K562 (cell line): Measurements from ENCODE around the gene GP1BB. TPM values are rescaled to one million over a fixed set of nuclear protein-coding genes. Genes with fewer than 3 reads are reported as not detected.
A peak's percentile ranks its signal among the peaks of the same experiment; 100 is the strongest.

Experiments
- HDAC6 ChIP-seq: IDR thresholded peaks from 2 replicates; pipeline ENCODE4 v1.6.1; 2012; ENCODE audit warnings: low read depth, mild to moderate bottlenecking, control low read depth, inconsistent platforms, low read length, moderate library complexity
- polyA plus RNA-seq, 8 experiments: library from polyadenylated mRNA; depleted of rRNA in 4 of 8; stranded (reverse) in 5 of 8; unstranded in 3 of 8; fragments of >200 nt; fragmentation: Nextera tagmentation in 2 of 8; fragmentation: Illumina TruSeq in 1 of 8; extraction: Ambion mirVana in 2 of 8; extraction: Trizol in 1 of 8; gene quantifications; 2 replicates each; pipeline versions ENCODE4 v1.2.1 to v1.2.3, GENCODE V29; 2011 to 2014; ENCODE audit warnings: inconsistent platforms in 1 of 8, missing spikeins in 1 of 8
- total RNA-seq, 7 experiments: library from RNA; depleted of rRNA in 6 of 7; stranded (reverse); fragments of >200 nt in 6 of 7; fragmentation: Illumina TruSeq in 2 of 7; extraction: Trizol in 2 of 7; gene quantifications; 2 replicates each; pipeline versions ENCODE4 v1.2.1 to v1.2.3, GENCODE V29; 2011 to 2021; ENCODE audit warnings: low replicate concordance in 1 of 7
- TF ChIP-seq, protein P1 (sequence below): sonication (generic); formaldehyde crosslinking; IDR thresholded peaks from 2 replicates; pipeline ENCODE4 v1.8.0; 2023; ENCODE audit warnings: missing genetic modification reagents, mild to moderate bottlenecking, borderline replicate concordance

Gene GP1BB
- total and polyA plus RNA-seq, 9 of the 15 experiments (the other 6 are each of a cell fraction or from before 2014, with no cell fraction given): 0.69 to 162 (median 2.8) TPM

DNA sequence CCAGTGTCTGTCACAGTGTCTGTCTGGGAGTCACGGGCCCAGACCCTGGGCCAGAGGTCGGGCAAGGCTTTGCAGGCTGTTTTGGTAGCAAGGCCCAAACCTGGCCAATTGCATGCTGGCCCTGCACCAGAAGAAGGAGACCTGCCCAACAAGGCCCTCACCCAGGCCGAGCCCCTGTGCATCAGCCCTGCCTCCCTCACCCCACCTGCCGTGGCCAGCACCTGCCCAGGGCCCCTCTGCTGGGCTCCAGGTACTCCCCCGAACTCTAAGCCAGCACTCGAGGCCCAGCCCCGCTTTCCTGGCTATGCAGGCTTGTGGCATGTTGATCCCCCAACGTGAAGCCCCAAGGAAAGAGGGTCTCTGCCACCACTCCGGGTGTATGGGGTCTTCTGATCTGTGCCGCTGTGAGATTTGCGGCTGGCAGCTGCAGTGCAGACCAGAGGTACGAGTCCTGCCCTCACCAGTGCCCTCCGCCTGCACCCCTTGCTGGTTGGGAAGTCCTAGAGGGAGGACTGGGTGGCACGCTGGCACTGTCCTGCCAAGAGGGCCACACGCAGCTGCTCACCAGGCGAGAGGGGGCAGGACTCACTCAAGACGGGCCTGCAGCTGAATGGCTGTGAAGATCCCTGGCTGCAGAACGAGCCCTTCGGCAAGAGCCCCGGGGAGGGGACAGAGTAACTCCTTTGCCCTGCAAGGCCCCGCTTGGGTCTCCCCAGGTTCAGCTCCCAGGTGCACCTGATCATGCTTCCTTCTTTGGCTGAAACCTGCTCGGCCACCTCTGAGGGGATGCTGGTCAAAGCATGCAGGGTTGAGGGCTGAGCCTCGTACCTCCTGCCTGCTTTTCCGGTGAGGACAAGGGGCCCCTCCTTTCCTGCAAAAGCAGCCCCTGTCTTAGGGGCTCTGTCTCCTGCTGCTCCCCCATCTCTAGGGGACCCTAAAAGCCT lies 15.7 kb upstream of the GP1BB start (continued):
- TF ChIP-seq, protein P1, sequence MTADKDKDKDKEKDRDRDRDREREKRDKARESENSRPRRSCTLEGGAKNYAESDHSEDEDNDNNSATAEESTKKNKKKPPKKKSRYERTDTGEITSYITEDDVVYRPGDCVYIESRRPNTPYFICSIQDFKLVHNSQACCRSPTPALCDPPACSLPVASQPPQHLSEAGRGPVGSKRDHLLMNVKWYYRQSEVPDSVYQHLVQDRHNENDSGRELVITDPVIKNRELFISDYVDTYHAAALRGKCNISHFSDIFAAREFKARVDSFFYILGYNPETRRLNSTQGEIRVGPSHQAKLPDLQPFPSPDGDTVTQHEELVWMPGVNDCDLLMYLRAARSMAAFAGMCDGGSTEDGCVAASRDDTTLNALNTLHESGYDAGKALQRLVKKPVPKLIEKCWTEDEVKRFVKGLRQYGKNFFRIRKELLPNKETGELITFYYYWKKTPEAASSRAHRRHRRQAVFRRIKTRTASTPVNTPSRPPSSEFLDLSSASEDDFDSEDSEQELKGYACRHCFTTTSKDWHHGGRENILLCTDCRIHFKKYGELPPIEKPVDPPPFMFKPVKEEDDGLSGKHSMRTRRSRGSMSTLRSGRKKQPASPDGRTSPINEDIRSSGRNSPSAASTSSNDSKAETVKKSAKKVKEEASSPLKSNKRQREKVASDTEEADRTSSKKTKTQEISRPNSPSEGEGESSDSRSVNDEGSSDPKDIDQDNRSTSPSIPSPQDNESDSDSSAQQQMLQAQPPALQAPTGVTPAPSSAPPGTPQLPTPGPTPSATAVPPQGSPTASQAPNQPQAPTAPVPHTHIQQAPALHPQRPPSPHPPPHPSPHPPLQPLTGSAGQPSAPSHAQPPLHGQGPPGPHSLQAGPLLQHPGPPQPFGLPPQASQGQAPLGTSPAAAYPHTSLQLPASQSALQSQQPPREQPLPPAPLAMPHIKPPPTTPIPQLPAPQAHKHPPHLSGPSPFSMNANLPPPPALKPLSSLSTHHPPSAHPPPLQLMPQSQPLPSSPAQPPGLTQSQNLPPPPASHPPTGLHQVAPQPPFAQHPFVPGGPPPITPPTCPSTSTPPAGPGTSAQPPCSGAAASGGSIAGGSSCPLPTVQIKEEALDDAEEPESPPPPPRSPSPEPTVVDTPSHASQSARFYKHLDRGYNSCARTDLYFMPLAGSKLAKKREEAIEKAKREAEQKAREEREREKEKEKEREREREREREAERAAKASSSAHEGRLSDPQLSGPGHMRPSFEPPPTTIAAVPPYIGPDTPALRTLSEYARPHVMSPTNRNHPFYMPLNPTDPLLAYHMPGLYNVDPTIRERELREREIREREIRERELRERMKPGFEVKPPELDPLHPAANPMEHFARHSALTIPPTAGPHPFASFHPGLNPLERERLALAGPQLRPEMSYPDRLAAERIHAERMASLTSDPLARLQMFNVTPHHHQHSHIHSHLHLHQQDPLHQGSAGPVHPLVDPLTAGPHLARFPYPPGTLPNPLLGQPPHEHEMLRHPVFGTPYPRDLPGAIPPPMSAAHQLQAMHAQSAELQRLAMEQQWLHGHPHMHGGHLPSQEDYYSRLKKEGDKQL (CRISPR knock-in tag): no peak
- peak; percentile 11; the same call in 1 of the 2 replicates for TF ChIP-seq HDAC6
